Common myeloid progenitor, CD34-positive (primary cell): ENCODE data around the gene EDC3.
"Not testable (repeated sequence)": the region's sequence is repeated elsewhere in the genome, so short reads cannot be mapped to it uniquely, and the experiment has no call there.

Experiments
- CTCF ChIA-PET: fragments of 350-600 bp; sonication (Branson Sonifier 250); formaldehyde crosslinking; loops from one replicate; lab custom pipeline; 2021; ENCODE audit warnings: antibody characterized with exemption; lab: Charles Lee
- POLR2A ChIA-PET: fragments of 350-600 bp; sonication (Branson Sonifier 250); formaldehyde crosslinking; loops from one replicate; lab custom pipeline; 2021; ENCODE audit warnings: antibody characterized with exemption; lab: Charles Lee
- DNase-seq, 3 donors: peaks; one replicate each; pipeline versions ENCODE4 v3.0.0 to v3.0.0-alpha.2; 2013
- H3K27ac ChIP-seq, 2 experiments: 1 replicate in 1 of 2; 2 replicates in 1 of 2; pipeline ENCODE4 v1.7.0; 2013; ENCODE audit warnings: inconsistent platforms in 2 of 2, low read length in 2 of 2, mild to moderate bottlenecking in 2 of 2, low read depth in 1 of 2, moderate library complexity in 1 of 2; ENCODE audit not compliant: severe bottlenecking in 2 of 2, insufficient read depth in 1 of 2, poor library complexity in 1 of 2
- H3K27me3 ChIP-seq, 5 experiments: replicated peaks in 2 of 5; 1 replicate in 3 of 5; 2 replicates in 2 of 5; pipeline versions ENCODE4 v1.6.1 to v1.7.0; 2013; ENCODE audit warnings: low read length in 4 of 5, mild to moderate bottlenecking in 2 of 5, moderate library complexity in 2 of 5, inconsistent platforms in 1 of 5; ENCODE audit not compliant: insufficient read depth in 5 of 5, control insufficient read depth in 4 of 5
- H3K36me3 ChIP-seq, 4 experiments: 1 replicate in 2 of 4; 2 replicates in 2 of 4; pipeline versions ENCODE4 v1.6.1 to v1.7.0; 2013; ENCODE audit warnings: low read length in 3 of 4, control low read depth in 1 of 4, mild to moderate bottlenecking in 1 of 4; ENCODE audit not compliant: control insufficient read depth in 4 of 4, insufficient read depth in 4 of 4
- H3K4me1 ChIP-seq, 4 experiments: 1 replicate in 3 of 4; 2 replicates in 1 of 4; pipeline versions ENCODE4 v1.6.1 to v1.7.1; 2013; ENCODE audit warnings: low read length in 3 of 4, mild to moderate bottlenecking in 3 of 4, control low read depth in 1 of 4, inconsistent platforms in 1 of 4, moderate library complexity in 1 of 4; ENCODE audit not compliant: control insufficient read depth in 4 of 4, insufficient read depth in 4 of 4; ENCODE audit errors: control extremely low read depth in 1 of 4
- H3K4me3 ChIP-seq, 7 experiments: 1 replicate in 4 of 7; 2 replicates in 3 of 7; pipeline versions ENCODE4 v1.5.1 to v1.7.0; 2013; ENCODE audit warnings: mild to moderate bottlenecking in 7 of 7, low read length in 6 of 7, moderate library complexity in 6 of 7, inconsistent platforms in 2 of 7, low read depth in 2 of 7, control low read depth in 1 of 7; ENCODE audit not compliant: insufficient read depth in 4 of 7, control insufficient read depth in 1 of 7; ENCODE audit errors: extremely low read depth in 1 of 7
- H3K9me3 ChIP-seq, 5 experiments: 1 replicate in 4 of 5; 2 replicates in 1 of 5; pipeline versions ENCODE4 v1.6.1 to v1.7.1; 2013; ENCODE audit warnings: low read length in 4 of 5, mild to moderate bottlenecking in 2 of 5, inconsistent platforms in 1 of 5, low read depth in 1 of 5, moderate library complexity in 1 of 5; ENCODE audit not compliant: control insufficient read depth in 4 of 5, insufficient read depth in 2 of 5; ENCODE audit errors: control extremely low read depth in 1 of 5
- WGBS: methylation state at CpG from one replicate; pipeline ENCODE4 v1.1.5; 2013; ENCODE audit not compliant: insufficient coverage; 5-methylcytosine and 5-hydroxymethylcytosine counted together

Gene EDC3

GRCh38 chr15:74730619-74731316 lies 34.9 kb upstream of the EDC3 start:
- peaks cover 0 to 22% (median 5%) of the 10 kb centered on the region in 5 experiments for H3K27me3 ChIP-seq
- POLR2A ChIA-PET = no interaction called here
- no peak for DNase-seq
- 86% methylated on average over 7 of the region's 7 CpGs for WGBS
- H3K4me3 ChIP-seq = no peak overlapping the region
- H3K27ac ChIP-seq = no peak overlapping the region
- CTCF ChIA-PET = interaction anchor here (1.6 kb wide), 1 partner anchor 38 kb away, joined by 5 read pairs; no protein-coding TSS in a partner anchor
- no peaks in the 10 kb centered on the region for H3K36me3 ChIP-seq
- peaks cover 0 to 26% (median 14%) of the 10 kb centered on the region in 4 experiments for H3K4me1 ChIP-seq
- no peaks in the 10 kb centered on the region for H3K9me3 ChIP-seq

- not testable (repeated sequence) for DNase-seq
- peaks cover 2 to 34% (median 8%) of the 10 kb centered on the region in 5 experiments for H3K27me3 ChIP-seq
Measured at GRCh38 chr15:74729372-74729771, 33.5 kb upstream of the EDC3 start.

GRCh38 chr15:74728699-74729098 lies 32.9 kb upstream of the EDC3 start:
- CTCF ChIA-PET, POLR2A ChIA-PET, H3K27ac ChIP-seq, H3K36me3 ChIP-seq, H3K4me3 ChIP-seq, H3K9me3 ChIP-seq, DNase-seq: not testable (repeated sequence)
- WGBS = 98% methylated on average over 10 of the region's 30 CpGs
- Histone ChIP-seq H3K4me1 (peaks cover 0 to 29% (median 21%) of the 10 kb centered on the region in 4 experiments), H3K27me3 (peaks cover 2 to 35% (median 8%) of the 10 kb centered on the region in 5 experiments)

More at GRCh38 chr15:74729372-74729771, 33.5 kb upstream of the EDC3 start:
- H3K27ac ChIP-seq, H3K36me3 ChIP-seq, CTCF ChIA-PET, H3K4me3 ChIP-seq, H3K9me3 ChIP-seq, POLR2A ChIA-PET: not testable (repeated sequence)
- peaks cover 0 to 29% (median 21%) of the 10 kb centered on the region in 4 experiments for H3K4me1 ChIP-seq
- WGBS = no CpG with 5 or more reads among the region's 6 CpGs

GRCh38 chr15:74727727-74728126 lies 31.9 kb upstream of the EDC3 start:
- WGBS = 100% methylated on average over 3 of the region's 7 CpGs
- no peak for DNase-seq
- ChIA-PET POLR2A (no interaction called here), CTCF (interaction anchor here (1.0 kb wide), 1 partner anchor 219 kb away, joined by 3 read pairs; no protein-coding TSS in a partner anchor)
- Histone ChIP-seq H3K27ac (no peak overlapping the region), H3K4me3 (no peak overlapping the region), H3K27me3 (peaks cover 2 to 35% (median 8%) of the 10 kb centered on the region in 5 experiments), H3K4me1 (peaks cover 0 to 29% (median 21%) of the 10 kb centered on the region in 4 experiments), H3K9me3 (no peaks in the 10 kb centered on the region), H3K36me3 (no peaks in the 10 kb centered on the region)

GRCh38 chr15:74726774-74727164 lies 30.9 kb upstream of the EDC3 start:
- ChIA-PET POLR2A (no interaction called here), CTCF (interaction anchor here (0.8 kb wide), 1 partner anchor 8 kb away, joined by 3 read pairs; no protein-coding TSS in a partner anchor)
- no peak for DNase-seq
- H3K4me1 ChIP-seq = peaks cover 0 to 29% (median 21%) of the 10 kb centered on the region in 4 experiments
- H3K36me3 ChIP-seq = no peaks in the 10 kb centered on the region
- peaks cover 2 to 35% (median 8%) of the 10 kb centered on the region in 5 experiments for H3K27me3 ChIP-seq
- H3K9me3 ChIP-seq = no peaks in the 10 kb centered on the region
- WGBS = 56% methylated on average over 18 of the region's 24 CpGs
- H3K27ac ChIP-seq = no peak overlapping the region
- H3K4me3 ChIP-seq = peak overlapping the region in 5 of 7 experiments; percentile 51 to 77 (median 66)

GRCh38 chr15:74725845-74726773 lies 30.3 kb upstream of the EDC3 start:
- Histone ChIP-seq H3K27me3 (peaks cover 2 to 35% (median 10%) of the 10 kb centered on the region in 5 experiments), H3K9me3 (no peaks in the 10 kb centered on the region), H3K4me1 (peaks cover 0 to 27% (median 21%) of the 10 kb centered on the region in 4 experiments), H3K27ac (peak overlapping the region in 1 of 2 experiments; percentile 25), H3K36me3 (no peaks in the 10 kb centered on the region), H3K4me3 (peak overlapping the region; percentile 28 to 77 (median 61))
- peak; percentile 67 to 70 (median 68) for DNase-seq
- 1% methylated on average over 66 of the region's 86 CpGs for WGBS
- CTCF ChIA-PET = interaction anchor here (0.8 to 3.1 kb wide), 5 partner anchors 9 to 93 kb away, joined by 3 to 10 read pairs (median 4); no protein-coding TSS in a partner anchor
- POLR2A ChIA-PET = no interaction called here
